ENCODE results near the gene MED28.

Gene MED28

GRCh38 chr4:17681281-17682221, 67.1 kb downstream of the MED28 start:
- DNase-seq: no peak
- no peak overlapping the region for H3K4me3 ChIP-seq
- H3K4me1 ChIP-seq: no peaks in the 10 kb centered on the region
- no peak for TF ChIP-seq CTCF (IDR thresholded peaks at IDR 0.05)
- no peaks in the 10 kb centered on the region for H3K27me3 ChIP-seq
- no peaks in the 10 kb centered on the region for H3K36me3 ChIP-seq
- H3K27ac ChIP-seq: no peak overlapping the region
- intact Hi-C loops (cut with DNase I; ENCODE audit: low total_unique reads): no loop called here
- H3K9me3 ChIP-seq: no peaks in the 10 kb centered on the region

- no peak overlapping the region for H3K4me3 ChIP-seq
- no peaks in the 10 kb centered on the region for H3K27me3 ChIP-seq
- TF ChIP-seq CTCF (IDR thresholded peaks at IDR 0.05): no peak
- no peak for DNase-seq
- intact Hi-C loops (cut with DNase I; ENCODE audit: low total_unique reads): no loop called here
- no peaks in the 10 kb centered on the region for H3K9me3 ChIP-seq
- no peaks in the 10 kb centered on the region for H3K36me3 ChIP-seq
- H3K4me1 ChIP-seq: no peaks in the 10 kb centered on the region
- no peak overlapping the region for H3K27ac ChIP-seq
These were observed 67.8 kb downstream of the MED28 start for GRCh38 chr4:17682222-17682566.

Measured in tibial artery (tissue), 4 donors.